SK-N-MC (cell line): ENCODE results near the gene AGTR1.
"Not testable (repeated sequence)": the region's sequence is repeated elsewhere in the genome, so short reads cannot be mapped to it uniquely, and the experiment has no call there.

Source experiments
- EZH2 ChIP-seq: fragments of 200-600 bp; sonication (generic); IDR thresholded peaks from one replicate; pipeline ENCODE4 v1.6.1; 2017; ENCODE audit warnings: antibody characterized with exemption
- POLR2AphosphoS5 ChIP-seq: IDR thresholded peaks from 2 replicates; pipeline ENCODE4 v1.6.1; 2012; ENCODE audit warnings: mild to moderate bottlenecking, low read depth, low read length, borderline replicate concordance

- TF ChIP-seq EZH2, POLR2AphosphoS5: not testable (repeated sequence)
Measured at GRCh38 chr3:148753385-148753784, 55.7 kb downstream of the AGTR1 start.
